Uterus (tissue), 4 donors: ENCODE data around the gene PTCSC3. TPM values are rescaled to one million over a fixed set of nuclear protein-coding genes. Genes with fewer than 3 reads are reported as not detected.

ENCODE experiments used
- DNase-seq, 2 donors: peaks; one replicate each; pipeline ENCODE4 v3.0.0-alpha.2; 2019 to 2020
- H3K27ac ChIP-seq, 2 donors: fragments of 200-600 bp; sonication (generic); 1 replicate in 1 of 2; 2 replicates in 1 of 2; pipeline ENCODE4 v1.5.1; 2016 to 2018
- H3K27me3 ChIP-seq, 2 donors: fragments of 200-600 bp; sonication (generic); one replicate each; pipeline ENCODE4 v1.5.1; 2018 to 2019; ENCODE audit warnings: control low read depth in 1 of 2
- H3K36me3 ChIP-seq, 2 donors: fragments of 200-600 bp; sonication (generic); one replicate each; pipeline ENCODE4 v1.5.1; 2019; ENCODE audit warnings: control low read depth in 1 of 2
- H3K4me1 ChIP-seq, 2 donors: fragments of 200-600 bp; sonication (generic); one replicate each; pipeline ENCODE4 v1.5.1; 2018 to 2019; ENCODE audit warnings: control low read depth in 1 of 2
- H3K4me3 ChIP-seq, 2 donors: fragments of 200-600 bp; sonication (generic); 1 replicate in 1 of 2; 2 replicates in 1 of 2; pipeline ENCODE4 v1.5.1; 2018 to 2019; ENCODE audit warnings: mild to moderate bottlenecking in 1 of 2
- H3K9me3 ChIP-seq, 2 donors: fragments of 200-600 bp; sonication (generic); one replicate each; pipeline ENCODE4 v1.5.1; 2019; ENCODE audit warnings: control low read depth in 1 of 2
- POLR2A ChIP-seq, 2 donors: fragments of 450-650 bp; IDR thresholded peaks; one replicate each; pipeline ENCODE4 v1.6.1; 2016; ENCODE audit warnings: antibody characterized with exemption in 2 of 2, mild to moderate bottlenecking in 1 of 2, moderate library complexity in 1 of 2
- intact Hi-C: fragments of 100-400 bp; cut with DNase I; formaldehyde crosslinking; loops from one replicate; pipeline ENCODE4 v1.15.1; 2023; ENCODE audit warnings: low total_unique reads
- total RNA-seq, 4 donors: library from RNA; depleted of rRNA in 3 of 4; stranded (reverse); fragments of >200 nt in 3 of 4; gene quantifications; one replicate each; pipeline versions ENCODE4 v1.1.0 to v1.2.4, GENCODE V29; 2014 to 2023
- TF ChIP-seq, protein P1 (sequence below), 4 experiments: fragments of 200-600 bp in 2 of 4; fragments of 450-650 bp in 2 of 4; sonication (generic) in 2 of 4; IDR thresholded peaks; one replicate each; pipeline ENCODE4 v1.5.1; 2016 to 2019; ENCODE audit warnings: antibody characterized with exemption in 4 of 4, mild to moderate bottlenecking in 2 of 4, moderate library complexity in 1 of 4
- donor health status: DM: yes; HTN: yes; CAD: no.

The PTCSC3 gene
- total RNA-seq, 4 donors from 2014 or later = not detected

- no peaks in the 10 kb centered on the region for H3K4me1 ChIP-seq
- DNase-seq = no peak
- H3K27ac ChIP-seq = no peak overlapping the region
- no peak for TF ChIP-seq POLR2A (IDR thresholded peaks at IDR 0.05)
- TF ChIP-seq, protein P1, sequence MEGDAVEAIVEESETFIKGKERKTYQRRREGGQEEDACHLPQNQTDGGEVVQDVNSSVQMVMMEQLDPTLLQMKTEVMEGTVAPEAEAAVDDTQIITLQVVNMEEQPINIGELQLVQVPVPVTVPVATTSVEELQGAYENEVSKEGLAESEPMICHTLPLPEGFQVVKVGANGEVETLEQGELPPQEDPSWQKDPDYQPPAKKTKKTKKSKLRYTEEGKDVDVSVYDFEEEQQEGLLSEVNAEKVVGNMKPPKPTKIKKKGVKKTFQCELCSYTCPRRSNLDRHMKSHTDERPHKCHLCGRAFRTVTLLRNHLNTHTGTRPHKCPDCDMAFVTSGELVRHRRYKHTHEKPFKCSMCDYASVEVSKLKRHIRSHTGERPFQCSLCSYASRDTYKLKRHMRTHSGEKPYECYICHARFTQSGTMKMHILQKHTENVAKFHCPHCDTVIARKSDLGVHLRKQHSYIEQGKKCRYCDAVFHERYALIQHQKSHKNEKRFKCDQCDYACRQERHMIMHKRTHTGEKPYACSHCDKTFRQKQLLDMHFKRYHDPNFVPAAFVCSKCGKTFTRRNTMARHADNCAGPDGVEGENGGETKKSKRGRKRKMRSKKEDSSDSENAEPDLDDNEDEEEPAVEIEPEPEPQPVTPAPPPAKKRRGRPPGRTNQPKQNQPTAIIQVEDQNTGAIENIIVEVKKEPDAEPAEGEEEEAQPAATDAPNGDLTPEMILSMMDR (IDR thresholded peaks at IDR 0.05) = no peak
- no peaks in the 10 kb centered on the region for H3K9me3 ChIP-seq
- H3K4me3 ChIP-seq = no peak overlapping the region
- H3K36me3 ChIP-seq = no peaks in the 10 kb centered on the region
- intact Hi-C loops = no loop called here
- no peaks in the 10 kb centered on the region for H3K27me3 ChIP-seq
Measured at GRCh38 chr14:36085861-36086260, 90.7 kb downstream of the PTCSC3 start.

Other genes starting within 250 kb of the PTCSC3 start
- gene MBIP, start 143.9 kb upstream of the PTCSC3 start, total RNA-seq = 10 to 100 TPM; 18.7 to 33.4 (median 28.9) TPM